Measurements from ENCODE around the gene OR4D1. TPM values are rescaled to one million over a fixed set of nuclear protein-coding genes. Genes with fewer than 3 reads are reported as not detected.

Gene OR4D1
- total and polyA plus RNA-seq, 9 of the 15 experiments (the other 6 are each of a cell fraction or from before 2014, with no cell fraction given), result not detected

DNA sequence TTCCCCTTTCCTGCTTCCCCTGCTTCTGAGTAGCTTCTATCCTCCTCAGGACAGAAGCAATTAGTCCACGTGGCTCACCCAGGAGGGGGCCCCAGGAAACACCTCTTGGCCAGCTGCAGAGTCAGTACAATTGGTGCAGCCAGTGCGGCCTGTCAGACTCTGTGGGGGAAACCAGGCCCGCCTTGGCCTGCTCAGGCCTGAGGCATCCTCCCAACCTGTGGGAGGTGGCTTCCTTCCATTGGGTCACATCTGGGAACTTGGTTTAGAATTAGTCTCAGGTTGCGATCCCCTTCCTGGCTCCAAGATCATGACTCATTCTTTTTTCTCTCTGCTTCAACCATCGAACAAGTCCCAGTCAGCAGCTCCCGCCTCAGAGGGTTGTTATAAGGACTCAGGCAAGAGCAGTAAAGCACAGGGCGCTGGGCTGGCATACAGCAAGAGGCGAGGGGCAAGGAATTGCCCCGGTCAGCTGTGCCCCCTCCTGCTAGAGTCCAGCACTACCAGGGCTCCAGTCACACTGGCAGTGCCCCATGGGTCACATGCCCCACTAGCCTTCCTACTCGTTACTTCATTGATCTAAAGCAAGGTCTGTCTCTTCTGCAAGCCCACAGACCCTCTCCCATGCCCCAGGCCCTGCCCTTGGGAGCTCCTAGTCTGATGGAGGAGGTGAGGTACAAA lies 36.3 kb downstream of the OR4D1 start (continued):
- TF ChIP-seq, protein P1, sequence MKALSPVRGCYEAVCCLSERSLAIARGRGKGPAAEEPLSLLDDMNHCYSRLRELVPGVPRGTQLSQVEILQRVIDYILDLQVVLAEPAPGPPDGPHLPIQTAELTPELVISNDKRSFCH (CRISPR knock-in tag; IDR thresholded peaks at IDR 0.05), result no peak
- TF ChIP-seq, protein P1 (tag; IDR thresholded peaks at IDR 0.05), result 0 out of 2 replicates have a peak, but pooled peaks have one; percentile 17
- TF ChIP-seq, protein P2, sequence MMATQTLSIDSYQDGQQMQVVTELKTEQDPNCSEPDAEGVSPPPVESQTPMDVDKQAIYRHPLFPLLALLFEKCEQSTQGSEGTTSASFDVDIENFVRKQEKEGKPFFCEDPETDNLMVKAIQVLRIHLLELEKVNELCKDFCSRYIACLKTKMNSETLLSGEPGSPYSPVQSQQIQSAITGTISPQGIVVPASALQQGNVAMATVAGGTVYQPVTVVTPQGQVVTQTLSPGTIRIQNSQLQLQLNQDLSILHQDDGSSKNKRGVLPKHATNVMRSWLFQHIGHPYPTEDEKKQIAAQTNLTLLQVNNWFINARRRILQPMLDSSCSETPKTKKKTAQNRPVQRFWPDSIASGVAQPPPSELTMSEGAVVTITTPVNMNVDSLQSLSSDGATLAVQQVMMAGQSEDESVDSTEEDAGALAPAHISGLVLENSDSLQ (IDR thresholded peaks at IDR 0.05), result 0 out of 2 replicates have a peak, but pooled peaks have one; percentile 7
- TF ChIP-seq, protein P3, sequence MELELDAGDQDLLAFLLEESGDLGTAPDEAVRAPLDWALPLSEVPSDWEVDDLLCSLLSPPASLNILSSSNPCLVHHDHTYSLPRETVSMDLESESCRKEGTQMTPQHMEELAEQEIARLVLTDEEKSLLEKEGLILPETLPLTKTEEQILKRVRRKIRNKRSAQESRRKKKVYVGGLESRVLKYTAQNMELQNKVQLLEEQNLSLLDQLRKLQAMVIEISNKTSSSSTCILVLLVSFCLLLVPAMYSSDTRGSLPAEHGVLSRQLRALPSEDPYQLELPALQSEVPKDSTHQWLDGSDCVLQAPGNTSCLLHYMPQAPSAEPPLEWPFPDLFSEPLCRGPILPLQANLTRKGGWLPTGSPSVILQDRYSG (tag; conservative IDR thresholded peaks at IDR 0.05; ENCODE audit: low read depth), result 0 out of 2 replicates have a peak, but pooled peaks have one; percentile 18
- TF ChIP-seq, protein P4, sequence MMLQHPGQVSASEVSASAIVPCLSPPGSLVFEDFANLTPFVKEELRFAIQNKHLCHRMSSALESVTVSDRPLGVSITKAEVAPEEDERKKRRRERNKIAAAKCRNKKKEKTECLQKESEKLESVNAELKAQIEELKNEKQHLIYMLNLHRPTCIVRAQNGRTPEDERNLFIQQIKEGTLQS (IDR thresholded peaks at IDR 0.05), result peak; percentile 76
- TF ChIP-seq, protein P4 (CRISPR knock-in tag; conservative IDR thresholded peaks at IDR 0.05), result no peak
- TF ChIP-seq SIRT6 (IDR thresholded peaks at IDR 0.05; ENCODE audit: low read depth, low read length), result no peak
- TF ChIP-seq CTBP1 (IDR thresholded peaks at IDR 0.05; ENCODE audit: borderline replicate concordance), result peak; percentile 69; the same call in 1 of the 2 replicates
- TF ChIP-seq ETV5 (CRISPR knock-in tag; IDR thresholded peaks at IDR 0.05; ENCODE audit: low read depth), result no peak
- TF ChIP-seq MBD2 (IDR thresholded peaks at IDR 0.05; ENCODE audit: borderline replicate concordance, low read depth), result no peak
- no peak for TF ChIP-seq ZNF699 (CRISPR knock-in tag; IDR thresholded peaks at IDR 0.05; ENCODE audit: insufficient replicate concordance)
- no peak for TF ChIP-seq YBX1 (IDR thresholded peaks at IDR 0.05)
- no peak for TF ChIP-seq RBM17 (IDR thresholded peaks at IDR 0.05; ENCODE audit: borderline replicate concordance, low read depth, low read length)
- no peak for TF ChIP-seq RBM22 (IDR thresholded peaks at IDR 0.05; ENCODE audit: low read depth, low read length, poor library complexity, severe bottlenecking)
- no peak for TF ChIP-seq ZNF263 (CRISPR knock-in tag; IDR thresholded peaks at IDR 0.05; ENCODE audit: borderline replicate concordance)
- TF ChIP-seq KDM2B (CRISPR knock-in tag; IDR thresholded peaks at IDR 0.05), result no peak
- peak; percentile 30; the same call in 1 of the 2 replicates for TF ChIP-seq MAFF (IDR thresholded peaks at IDR 0.05; ENCODE audit: low read length)
- TF ChIP-seq SMAD2 (IDR thresholded peaks at IDR 0.05; ENCODE audit: low read depth, low read length), result no peak
- TF ChIP-seq, protein P5, sequence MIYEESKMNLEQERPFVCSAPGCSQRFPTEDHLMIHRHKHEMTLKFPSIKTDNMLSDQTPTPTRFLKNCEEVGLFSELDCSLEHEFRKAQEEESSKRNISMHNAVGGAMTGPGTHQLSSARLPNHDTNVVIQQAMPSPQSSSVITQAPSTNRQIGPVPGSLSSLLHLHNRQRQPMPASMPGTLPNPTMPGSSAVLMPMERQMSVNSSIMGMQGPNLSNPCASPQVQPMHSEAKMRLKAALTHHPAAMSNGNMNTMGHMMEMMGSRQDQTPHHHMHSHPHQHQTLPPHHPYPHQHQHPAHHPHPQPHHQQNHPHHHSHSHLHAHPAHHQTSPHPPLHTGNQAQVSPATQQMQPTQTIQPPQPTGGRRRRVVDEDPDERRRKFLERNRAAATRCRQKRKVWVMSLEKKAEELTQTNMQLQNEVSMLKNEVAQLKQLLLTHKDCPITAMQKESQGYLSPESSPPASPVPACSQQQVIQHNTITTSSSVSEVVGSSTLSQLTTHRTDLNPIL (CRISPR knock-in tag; IDR thresholded peaks at IDR 0.05), result no peak
- TF ChIP-seq PML (IDR thresholded peaks at IDR 0.05; ENCODE audit: low read length), result no peak
- TF ChIP-seq, protein P6, sequence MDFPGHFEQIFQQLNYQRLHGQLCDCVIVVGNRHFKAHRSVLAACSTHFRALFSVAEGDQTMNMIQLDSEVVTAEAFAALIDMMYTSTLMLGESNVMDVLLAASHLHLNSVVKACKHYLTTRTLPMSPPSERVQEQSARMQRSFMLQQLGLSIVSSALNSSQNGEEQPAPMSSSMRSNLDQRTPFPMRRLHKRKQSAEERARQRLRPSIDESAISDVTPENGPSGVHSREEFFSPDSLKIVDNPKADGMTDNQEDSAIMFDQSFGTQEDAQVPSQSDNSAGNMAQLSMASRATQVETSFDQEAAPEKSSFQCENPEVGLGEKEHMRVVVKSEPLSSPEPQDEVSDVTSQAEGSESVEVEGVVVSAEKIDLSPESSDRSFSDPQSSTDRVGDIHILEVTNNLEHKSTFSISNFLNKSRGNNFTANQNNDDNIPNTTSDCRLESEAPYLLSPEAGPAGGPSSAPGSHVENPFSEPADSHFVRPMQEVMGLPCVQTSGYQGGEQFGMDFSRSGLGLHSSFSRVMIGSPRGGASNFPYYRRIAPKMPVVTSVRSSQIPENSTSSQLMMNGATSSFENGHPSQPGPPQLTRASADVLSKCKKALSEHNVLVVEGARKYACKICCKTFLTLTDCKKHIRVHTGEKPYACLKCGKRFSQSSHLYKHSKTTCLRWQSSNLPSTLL (IDR thresholded peaks at IDR 0.05), result no peak
- TF ChIP-seq ZNF583 (CRISPR knock-in tag; IDR thresholded peaks at IDR 0.05), result 0 out of 2 replicates have a peak, but pooled peaks have one; percentile 17
